Measurements from ENCODE around the gene AACS.

DNA sequence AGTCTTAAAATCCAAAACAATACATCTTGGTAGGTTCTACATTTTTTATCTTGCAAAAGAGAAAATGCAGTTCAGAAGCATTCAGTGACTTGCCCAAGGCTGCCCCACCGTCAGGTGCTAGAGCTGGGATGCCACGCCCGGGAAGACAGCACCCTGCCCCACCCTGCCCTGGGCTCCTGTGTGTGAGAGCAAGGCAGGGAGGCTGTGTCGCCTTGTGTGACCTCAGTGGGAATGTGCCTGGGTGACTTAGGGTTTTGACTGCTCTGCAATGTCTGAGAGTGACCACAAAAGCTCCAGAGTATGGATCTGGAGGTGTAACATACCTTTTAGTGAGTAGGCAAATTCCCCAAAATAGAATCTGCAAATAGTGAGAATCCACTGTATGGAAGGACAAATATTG is 60.0 kb downstream of the AACS start:
- TF ChIP-seq, protein P1, sequence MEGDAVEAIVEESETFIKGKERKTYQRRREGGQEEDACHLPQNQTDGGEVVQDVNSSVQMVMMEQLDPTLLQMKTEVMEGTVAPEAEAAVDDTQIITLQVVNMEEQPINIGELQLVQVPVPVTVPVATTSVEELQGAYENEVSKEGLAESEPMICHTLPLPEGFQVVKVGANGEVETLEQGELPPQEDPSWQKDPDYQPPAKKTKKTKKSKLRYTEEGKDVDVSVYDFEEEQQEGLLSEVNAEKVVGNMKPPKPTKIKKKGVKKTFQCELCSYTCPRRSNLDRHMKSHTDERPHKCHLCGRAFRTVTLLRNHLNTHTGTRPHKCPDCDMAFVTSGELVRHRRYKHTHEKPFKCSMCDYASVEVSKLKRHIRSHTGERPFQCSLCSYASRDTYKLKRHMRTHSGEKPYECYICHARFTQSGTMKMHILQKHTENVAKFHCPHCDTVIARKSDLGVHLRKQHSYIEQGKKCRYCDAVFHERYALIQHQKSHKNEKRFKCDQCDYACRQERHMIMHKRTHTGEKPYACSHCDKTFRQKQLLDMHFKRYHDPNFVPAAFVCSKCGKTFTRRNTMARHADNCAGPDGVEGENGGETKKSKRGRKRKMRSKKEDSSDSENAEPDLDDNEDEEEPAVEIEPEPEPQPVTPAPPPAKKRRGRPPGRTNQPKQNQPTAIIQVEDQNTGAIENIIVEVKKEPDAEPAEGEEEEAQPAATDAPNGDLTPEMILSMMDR (IDR thresholded peaks at IDR 0.05) = no peak
- no peak for TF ChIP-seq POLR2A (IDR thresholded peaks at IDR 0.05)

All from right lobe of liver (tissue), 4 donors.